HG03196 (cell line): ENCODE measurements around the gene SLC1A4.
"Not testable (repeated sequence)": the region's sequence is repeated elsewhere in the genome, so short reads cannot be mapped to it uniquely, and the experiment has no call there.

Experiments
- ATAC-seq: cut with Tn5 transposase; IDR thresholded peaks from one replicate; pipeline ENCODE4 v1.9.1; 2021; ENCODE audit not compliant: unreplicated experiment

SLC1A4 gene

DNA sequence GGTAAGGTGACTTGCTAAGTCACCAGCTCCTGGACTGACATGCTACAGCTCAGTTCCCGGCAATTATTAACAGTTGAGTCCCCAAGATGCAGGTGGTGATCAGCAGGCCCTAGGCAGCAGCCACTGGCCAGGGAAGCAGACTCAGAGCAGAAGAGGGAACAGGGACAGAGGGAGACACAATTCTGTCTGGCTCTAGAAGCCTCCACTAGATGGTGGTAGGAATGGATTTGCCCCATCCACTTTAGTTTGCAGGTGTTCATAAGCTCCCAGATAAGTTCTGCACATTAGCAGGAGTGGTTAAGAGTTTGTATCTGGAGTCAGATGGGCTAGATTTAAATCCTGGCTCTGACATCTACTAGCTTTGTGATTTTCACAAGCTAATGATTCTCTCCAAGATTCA is 25.5 kb upstream of the SLC1A4 start:
- no peak for ATAC-seq

DNA sequence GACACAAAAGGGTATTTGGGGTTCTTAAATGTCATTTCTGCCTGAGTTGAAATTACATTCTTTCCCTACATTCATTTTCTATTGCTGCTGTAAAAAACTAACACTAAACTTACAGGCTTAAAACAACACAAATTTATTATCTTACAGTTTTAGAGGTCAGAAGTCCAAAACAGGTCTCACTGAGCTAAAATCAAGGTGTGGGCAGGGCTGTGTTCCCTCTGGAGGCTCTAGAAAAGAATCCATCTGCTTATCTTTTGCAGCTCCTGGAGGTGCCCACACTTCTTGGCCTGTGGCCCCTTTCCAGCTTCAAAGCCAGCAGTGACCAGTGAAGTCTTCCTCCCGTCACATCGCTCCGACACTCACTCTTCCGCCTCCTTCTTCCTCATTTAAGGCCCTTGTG is 23.2 kb upstream of the SLC1A4 start:
- no peak for ATAC-seq

DNA sequence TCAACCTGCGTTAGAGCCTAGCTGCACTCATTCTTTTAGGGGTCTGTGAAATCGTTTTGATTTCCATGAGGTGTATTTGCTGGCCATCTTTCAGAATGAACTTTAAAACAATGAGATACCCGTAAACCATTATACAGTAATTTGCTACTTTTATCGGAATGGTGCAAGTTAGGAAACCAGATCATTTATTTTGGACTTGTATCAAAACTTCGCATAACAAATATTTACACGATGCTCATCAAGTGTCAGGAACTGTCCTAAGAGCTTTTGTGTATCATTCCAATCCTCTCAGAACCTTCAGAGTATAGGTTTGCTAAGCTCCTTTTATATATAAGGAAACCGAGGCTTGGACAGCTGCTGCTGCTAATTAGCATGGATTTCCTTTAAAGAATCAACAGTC is 22.4 kb upstream of the SLC1A4 start:
- ATAC-seq = no peak

DNA sequence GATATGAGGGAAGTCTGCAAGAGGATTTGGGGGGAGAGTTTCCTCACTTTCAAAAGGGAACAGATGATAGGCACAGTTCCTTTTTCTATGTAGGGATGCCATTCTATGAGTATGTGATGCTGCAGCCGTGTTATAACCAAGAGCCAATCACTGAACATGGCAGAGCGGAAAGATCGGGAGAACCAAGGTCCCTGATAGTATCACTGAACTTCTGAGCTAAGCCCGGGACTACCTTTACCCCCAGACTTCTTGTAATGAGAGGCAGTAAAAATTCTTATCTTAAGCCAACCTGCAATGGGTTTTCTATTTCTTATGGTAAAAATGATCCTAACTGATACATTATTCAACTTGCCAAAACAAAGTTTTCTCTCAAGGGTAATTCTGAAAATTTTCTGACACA is 21.6 kb upstream of the SLC1A4 start:
- ATAC-seq = no peak

DNA sequence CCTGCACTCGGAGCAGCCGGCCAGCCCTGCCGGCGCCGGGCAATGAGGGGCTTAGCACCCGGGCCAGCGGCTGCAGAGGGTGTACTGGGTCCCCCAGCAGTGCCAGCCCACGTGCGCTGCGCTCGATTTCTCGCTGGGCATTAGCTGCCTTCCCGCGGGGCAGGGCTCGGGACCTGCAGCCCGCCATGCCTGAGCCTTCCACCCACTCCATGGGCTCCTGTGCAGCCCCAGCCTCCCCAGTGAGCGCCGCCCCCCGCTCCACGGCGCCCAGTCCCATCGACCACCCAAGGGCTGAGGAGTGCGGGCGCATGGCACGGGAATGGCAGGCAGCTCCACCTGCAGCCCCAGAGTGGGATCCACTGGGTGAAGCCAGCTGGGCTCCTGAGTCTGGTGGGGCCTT is 20.1 kb upstream of the SLC1A4 start:
- not testable (repeated sequence) for ATAC-seq

DNA sequence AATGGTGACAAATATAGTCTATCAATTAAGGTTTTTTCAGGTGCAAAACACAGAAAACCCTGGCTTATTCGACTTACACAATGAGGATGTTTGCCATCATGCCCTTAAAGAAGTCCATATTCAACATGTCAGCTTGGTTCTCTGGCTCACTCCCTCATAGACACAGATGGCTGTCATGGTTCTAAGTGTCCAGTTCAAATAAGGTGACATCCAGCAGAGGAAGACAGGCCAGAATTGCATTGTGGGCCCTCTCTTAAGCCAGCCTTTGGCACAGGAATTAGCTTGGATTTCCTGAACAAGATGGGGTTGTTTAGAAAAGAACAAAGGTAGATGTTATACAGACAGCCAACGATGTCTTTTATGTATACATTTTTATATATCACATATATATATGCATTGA is 18.7 kb upstream of the SLC1A4 start:
- ATAC-seq = no peak

DNA sequence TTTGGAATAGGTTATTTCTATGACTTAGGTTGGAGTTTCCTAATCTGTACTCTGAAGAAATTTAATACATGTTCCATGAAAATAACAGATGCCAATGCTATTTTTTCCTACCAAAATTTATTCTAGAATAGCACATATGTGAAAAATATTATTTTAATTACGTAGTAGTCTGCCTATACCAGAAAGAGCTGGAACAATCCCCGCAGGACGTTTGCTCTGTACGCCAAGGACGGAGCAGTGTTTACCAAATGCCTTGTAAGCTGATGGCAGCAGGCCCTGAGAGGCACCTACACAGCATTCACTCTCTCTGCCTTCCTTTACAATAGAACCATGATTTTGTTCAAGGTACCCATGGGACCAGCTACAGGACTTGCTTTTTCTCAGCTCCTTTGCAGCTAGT is 16.8 kb upstream of the SLC1A4 start:
- no peak for ATAC-seq

DNA sequence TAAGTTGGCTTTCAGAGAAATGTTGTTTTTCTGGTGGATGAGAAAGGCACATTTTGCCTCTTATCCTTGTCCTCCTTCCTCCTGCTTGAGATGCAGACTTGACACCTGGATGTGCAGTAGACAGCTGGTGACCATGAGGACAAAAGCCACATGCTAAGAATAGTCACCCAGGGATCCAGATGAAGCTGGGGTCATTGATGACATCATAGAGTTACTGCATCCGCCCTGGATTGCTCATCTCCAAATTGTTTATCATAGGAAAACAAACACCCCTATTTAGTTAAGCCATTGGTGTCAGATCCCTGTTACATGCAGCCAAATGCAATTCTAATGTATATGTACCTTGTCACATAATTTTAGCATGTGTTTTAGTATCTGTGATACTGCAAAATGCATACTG is 16.3 kb upstream of the SLC1A4 start:
- ATAC-seq = no peak

DNA sequence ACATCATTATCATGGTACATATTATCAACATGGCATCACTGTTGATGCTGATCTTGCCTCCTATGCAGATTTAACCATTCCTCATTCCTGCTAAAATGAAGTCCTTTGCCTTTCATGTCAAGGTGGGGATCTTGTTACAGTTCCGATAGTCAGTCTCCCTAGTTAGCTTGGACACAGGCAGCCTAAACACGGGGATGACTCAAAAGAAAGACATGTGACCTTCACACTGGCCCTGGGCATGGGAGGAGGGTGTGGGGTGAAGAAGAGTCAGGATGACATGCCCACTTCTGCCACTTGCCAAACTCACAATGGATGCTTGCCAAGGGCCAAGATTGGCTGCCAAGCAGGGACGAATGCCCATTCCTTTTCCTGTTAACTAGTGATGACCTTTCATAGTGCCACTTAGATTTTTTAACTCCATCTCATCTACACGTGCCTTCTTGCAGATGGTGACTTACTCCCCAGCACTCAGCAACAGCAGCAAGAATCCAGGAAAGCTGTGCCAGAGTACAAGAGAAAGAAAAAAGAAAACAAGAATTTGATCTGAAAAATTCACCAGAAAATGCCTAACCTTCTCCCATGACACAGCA is 13.9 kb upstream of the SLC1A4 start:
- ATAC-seq = no peak

DNA sequence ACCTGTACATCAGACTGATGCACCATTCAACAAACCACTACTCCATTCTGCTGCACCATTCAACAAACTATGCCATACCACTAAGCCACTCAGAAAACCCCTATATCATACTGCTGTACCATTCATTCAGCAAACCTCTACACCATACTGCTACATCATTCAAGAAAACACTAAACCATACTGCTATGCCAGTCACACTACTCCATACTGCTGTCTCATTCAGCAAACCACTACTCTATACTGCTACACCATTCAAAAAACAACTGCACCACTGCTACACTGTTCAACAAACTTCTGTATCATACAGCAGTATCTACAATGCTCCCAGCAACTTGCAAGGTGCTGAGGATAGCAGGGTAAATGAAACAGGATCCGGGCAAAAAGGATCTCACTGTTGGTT is 12.9 kb upstream of the SLC1A4 start:
- no peak for ATAC-seq

DNA sequence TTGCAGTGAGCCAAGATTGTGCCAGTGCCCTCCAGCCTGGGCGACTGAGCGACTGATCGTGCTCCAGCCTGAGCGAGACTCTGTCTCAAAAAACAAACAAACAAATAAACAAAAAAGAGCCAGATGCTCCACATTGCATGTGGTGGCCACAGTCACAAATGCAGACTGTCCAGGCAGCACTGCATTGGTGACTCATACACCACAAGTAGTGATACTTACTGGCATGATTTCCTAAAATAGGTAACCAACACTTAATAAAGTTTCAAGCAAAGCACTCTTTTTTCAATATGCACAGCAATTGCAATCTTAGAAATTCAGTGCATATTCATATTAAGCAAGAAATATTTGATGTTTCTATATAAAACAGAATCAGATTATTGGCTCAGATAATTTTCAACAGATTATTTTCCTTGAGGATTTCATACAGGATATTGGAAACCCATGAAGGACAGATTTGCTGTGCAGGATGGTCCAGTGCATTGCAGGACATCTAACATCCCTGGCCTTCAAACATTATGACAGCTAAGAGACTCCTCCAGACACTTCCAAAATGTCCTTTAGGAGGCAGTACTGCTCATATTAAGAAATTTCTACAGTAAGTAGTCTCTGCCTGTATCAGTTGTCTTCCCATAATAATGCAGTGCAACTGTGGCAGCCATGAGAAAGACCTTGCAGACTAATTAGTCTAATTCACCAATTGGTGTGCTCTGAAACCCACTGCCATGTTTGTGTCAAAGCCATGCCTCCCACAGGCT is 10.5 kb upstream of the SLC1A4 start:
- peak; percentile 48 for ATAC-seq

DNA sequence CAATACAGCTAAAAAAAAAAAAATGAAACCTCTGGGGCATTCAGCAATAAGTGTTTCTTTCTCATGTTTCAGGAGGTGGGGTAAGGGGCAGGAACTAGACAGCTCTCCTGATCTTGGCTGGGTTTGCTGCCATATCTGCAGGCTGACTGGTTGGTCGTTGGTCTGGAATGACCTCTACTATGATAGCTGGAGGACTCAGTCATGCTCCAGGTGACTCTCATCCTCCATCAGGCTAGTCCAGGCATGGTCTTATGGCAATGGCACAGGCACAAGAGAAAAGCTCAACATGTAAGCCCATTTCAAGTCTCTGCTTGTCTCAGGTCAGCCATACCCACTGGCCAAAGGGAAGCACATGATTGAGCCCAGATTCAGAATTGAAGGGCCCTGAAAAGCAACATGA is 9.5 kb upstream of the SLC1A4 start:
- no peak for ATAC-seq

DNA sequence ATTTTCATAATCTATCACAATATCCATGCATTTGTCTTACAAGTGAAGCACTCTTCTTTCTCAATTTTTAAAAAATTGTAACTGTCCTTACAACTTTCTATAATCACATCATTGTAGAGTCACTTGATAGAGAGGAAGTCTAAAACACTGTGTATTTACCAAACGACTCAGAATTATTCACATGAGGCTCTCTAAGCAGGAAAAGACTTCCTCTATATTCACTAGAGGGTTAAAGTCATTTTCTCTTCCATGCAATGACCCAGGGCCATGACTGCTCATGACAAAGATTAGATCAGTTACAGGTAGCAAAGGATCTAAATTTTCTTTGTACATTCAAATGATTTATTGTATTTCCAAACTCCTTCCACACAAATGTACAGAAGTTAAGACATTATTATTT is 9.0 kb upstream of the SLC1A4 start:
- ATAC-seq = no peak

DNA sequence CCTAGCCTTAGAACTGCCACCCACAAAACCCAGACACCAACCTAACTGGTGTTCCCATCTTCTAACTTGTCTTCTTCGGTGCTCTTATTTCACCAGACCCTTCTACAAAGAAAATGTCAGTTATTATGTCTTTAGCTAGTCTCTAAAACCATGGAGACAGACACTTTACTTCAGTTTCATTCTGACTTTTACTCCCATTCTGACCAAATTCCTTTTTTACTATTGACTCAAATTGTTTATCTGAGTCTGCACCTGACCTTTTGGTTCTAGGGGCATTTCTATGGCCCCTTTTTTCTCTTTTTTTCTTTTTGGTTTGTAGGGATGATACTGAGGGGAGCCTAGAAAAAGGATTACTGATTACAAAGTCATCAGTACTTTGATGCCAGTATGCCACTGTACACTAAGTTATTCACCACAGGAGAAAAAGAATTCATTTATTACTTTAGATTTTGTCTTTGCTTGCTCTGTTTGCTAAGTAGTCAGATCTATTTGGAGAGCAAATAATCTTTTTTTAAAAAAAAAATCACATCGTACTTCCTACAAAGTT is 6.8 kb upstream of the SLC1A4 start:
- ATAC-seq = no peak

DNA sequence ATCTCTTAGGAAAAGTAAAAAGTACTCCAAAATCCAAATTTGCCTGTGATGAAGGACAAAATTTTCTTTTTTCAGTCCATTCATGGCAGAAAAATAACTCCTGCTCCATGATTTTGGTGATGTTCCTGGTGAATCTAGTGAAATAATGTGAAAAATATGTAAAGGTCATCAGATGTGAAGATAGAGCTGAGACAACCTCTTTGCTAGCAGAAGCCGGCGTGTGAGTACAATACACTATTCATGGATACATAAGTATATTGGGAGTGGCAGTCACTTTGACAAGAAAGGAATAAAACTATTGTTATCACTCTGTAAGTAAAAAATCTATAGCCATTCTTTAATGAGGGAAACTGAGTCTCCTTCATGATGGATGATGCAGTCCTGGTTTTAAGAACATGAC is 6.3 kb upstream of the SLC1A4 start:
- ATAC-seq = no peak

DNA sequence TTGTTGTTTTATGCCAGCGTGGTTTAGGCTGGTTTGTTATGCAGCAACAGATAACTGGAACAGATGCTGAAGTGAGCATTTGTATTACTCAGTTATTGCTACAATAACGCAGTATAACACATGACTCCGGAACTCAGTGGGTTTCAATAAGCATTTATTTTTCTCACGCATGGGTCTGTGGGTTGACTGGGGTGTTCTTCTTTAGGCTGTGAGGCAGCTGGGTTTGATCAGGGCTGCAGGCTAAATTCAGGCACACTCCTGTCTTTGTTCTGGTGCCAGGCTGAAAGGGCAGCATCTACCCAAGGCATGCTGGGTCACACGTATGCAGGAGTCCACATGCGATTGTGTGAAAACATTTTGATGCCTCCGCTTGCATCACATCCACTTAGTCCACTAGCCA is 3.8 kb upstream of the SLC1A4 start:
- no peak for ATAC-seq

DNA sequence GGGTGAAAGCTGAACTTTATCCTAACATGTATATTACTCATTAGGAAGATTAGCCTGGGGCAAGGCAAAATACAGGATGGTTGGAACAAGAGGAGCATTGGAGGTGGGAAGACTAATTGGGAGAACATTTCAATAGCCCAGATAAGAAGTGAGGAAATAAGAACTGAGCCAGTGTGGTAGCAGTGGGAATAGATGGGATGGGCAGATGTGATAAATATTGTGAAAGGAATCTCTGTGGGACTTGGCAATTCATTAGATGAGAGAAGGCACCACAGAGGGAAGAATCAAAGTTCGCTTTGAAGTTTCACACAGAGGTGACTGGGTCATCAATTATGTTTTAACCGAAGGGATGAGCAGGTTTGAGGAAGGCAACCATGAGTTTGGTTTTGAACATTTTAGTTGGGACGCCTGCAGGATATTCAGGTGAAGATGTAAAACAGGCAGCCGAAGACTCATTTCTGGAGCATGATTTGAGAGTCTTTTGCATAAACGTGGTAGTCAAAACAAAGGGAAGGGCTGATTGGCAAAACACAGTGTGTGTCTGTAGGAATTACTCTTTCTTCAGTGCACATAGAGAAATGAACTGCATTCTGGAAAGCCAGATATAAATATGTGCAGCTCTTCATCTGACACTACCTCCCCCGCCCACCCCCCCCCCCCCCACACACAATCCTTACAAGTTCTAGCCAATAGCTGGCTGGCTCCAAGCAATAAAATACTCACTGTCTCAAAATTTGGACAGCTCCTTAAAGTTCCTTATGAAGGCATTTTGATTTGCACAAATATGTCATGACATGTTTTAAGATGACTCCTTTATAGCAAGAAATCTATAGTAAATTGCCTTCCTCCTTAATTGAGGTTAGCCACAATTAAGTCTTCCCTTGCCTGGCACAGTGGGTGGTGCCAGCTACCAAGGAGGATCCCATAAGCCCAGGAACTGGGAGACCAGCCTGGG is 1.9 kb upstream of the SLC1A4 start:
- ATAC-seq = no peak

DNA sequence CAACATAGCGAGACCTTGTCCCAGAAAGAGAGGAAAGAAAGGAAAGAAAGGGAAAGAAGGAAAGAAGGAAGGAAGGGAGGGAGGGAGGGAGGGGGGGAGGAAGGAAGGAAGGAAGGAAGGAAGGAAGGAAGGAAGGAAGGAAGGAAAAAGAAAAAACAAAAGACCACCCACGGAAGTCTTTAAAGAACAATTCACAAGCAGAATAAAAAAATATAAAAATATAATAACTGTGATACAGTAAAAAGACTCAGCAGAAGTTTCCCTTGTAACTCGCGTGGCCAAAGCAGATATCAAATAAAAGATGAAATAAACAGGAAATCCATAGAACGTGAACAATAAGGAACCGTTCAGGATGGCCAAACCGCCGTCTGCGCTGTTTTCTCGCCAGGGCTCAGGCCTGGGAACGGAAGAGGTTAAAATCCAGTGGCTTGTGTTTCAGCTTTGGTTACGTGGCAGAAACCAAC is 1.2 kb upstream of the SLC1A4 start:
- no peak for ATAC-seq

DNA sequence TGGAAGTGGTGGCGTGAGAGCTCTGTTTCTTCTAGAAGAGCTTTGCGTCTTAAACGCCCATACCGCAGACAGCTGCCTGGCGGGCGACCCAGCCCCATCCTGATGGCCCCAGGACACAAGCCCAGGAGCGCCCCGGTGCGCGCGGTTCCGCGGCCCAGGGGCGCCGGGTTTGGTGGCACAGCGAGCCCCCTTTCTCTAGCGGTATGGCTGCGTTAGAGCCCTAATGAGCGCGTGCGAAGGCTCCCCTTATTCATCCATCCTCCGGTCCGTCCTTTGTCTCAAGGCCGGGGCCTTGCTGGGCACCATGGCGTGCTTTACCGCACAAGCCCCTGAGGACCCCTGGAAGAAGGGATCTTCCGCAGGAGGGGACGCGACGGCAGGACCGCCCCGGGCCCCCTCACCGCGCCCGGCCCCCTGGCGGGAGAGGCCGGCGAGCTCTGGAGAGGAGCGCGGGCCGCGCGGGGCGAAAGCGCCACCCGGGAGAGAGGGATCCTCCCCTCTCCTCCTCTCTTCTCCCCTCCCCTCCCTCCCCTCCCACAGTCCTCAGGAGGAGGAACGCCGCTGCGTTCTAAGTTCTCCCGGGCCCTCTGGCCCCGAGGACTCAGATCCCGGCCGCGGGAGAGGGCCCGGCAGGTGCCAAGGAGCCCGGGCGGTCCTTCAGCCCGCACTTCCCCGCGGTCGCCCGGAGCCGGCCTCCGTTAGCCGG is 626 bp upstream of the SLC1A4 start:
- peak; percentile 30 for ATAC-seq

DNA sequence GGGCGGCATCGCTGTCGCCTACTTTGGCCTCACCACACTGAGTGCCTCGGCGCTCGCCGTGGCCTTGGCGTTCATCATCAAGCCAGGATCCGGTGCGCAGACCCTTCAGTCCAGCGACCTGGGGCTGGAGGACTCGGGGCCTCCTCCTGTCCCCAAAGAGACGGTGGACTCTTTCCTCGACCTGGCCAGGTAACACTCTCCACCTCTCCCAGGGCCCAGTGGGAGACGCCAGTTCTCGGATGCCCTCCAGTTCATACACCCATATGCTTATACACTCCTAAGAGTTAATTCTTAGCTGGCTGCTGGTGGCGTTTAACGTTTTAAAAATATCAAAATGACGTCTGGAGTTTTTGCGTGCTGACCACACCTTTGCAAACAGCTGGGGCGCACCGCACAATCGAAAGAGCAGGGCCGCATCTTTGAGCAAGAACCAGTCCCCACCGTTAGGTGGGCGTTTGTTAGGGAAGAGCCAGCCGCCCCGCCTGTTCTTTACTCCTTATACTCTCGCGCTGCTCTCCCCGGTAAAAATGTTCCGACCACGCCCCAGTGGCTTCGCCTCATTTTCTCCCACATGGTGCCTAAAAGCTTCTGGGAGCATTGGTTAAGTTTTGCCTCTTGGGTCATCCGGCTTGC is 899 bp downstream of the SLC1A4 start:
- no peak for ATAC-seq
